Fibroblast of villous mesenchyme (primary cell): ENCODE results near the gene TTLL12. TPM values are rescaled to one million over a fixed set of nuclear protein-coding genes. Genes with fewer than 3 reads are reported as not detected.

Source experiments
- DNase-seq: peaks from one replicate; pipeline ENCODE4 v3.0.0-alpha.2; 2010; ENCODE audit warnings: low read depth
- H3K4me3 ChIP-seq: 2 replicates; pipeline ENCODE4 v1.5.1; 2011; ENCODE audit warnings: low read depth, mild to moderate bottlenecking, low read length
- total RNA-seq: library from RNA; depleted of rRNA; stranded (reverse); fragments of >200 nt; gene quantifications from 2 replicates; pipeline ENCODE4 v1.2.3, GENCODE V29; 2012
- TF ChIP-seq, protein P1 (sequence below): IDR thresholded peaks from 2 replicates; pipeline ENCODE4 v1.5.1; 2012; ENCODE audit warnings: low read depth, mild to moderate bottlenecking, low read length; ENCODE audit not compliant: insufficient read depth

Gene TTLL12
- total RNA-seq, 1 donor, result 22.9 TPM

- TF ChIP-seq, protein P1, sequence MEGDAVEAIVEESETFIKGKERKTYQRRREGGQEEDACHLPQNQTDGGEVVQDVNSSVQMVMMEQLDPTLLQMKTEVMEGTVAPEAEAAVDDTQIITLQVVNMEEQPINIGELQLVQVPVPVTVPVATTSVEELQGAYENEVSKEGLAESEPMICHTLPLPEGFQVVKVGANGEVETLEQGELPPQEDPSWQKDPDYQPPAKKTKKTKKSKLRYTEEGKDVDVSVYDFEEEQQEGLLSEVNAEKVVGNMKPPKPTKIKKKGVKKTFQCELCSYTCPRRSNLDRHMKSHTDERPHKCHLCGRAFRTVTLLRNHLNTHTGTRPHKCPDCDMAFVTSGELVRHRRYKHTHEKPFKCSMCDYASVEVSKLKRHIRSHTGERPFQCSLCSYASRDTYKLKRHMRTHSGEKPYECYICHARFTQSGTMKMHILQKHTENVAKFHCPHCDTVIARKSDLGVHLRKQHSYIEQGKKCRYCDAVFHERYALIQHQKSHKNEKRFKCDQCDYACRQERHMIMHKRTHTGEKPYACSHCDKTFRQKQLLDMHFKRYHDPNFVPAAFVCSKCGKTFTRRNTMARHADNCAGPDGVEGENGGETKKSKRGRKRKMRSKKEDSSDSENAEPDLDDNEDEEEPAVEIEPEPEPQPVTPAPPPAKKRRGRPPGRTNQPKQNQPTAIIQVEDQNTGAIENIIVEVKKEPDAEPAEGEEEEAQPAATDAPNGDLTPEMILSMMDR, result no peak
- DNase-seq, result no peak
- H3K4me3 ChIP-seq, result no peak overlapping the region
These were observed 5.4 kb downstream of the TTLL12 start for GRCh38 chr22:43181321-43182076.

DNA sequence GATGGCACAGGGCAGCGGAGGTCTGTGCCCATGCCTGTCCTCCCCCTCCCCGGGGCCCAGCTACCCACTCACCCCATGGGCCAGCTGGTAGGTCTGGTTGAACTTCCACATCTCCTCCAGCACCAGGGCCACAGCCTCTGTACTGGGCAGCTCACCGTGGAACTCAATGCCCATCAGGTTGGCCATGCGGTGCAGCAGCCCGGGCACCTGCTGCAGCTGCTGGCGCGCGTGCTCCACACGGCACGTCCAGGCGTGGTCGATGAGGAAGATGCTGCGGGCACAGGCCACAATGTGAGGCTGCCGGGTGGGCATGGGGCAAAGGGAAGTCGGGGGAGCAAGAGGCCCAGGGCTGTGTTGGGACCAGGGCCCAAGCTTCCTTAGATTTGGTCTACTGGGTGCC lies 6.3 kb downstream of the TTLL12 start:
- no peak overlapping the region for H3K4me3 ChIP-seq
- TF ChIP-seq, protein P1, result no peak
- DNase-seq, result no peak

- TF ChIP-seq, protein P1, result no peak
- no peak for DNase-seq
- no peak overlapping the region for H3K4me3 ChIP-seq
These were observed 7.1 kb downstream of the TTLL12 start for GRCh38 chr22:43179911-43180195.

- TF ChIP-seq, protein P1, result no peak
- DNase-seq, result no peak
- no peak overlapping the region for H3K4me3 ChIP-seq
These were observed 7.6 kb downstream of the TTLL12 start for GRCh38 chr22:43179146-43179910.

DNA sequence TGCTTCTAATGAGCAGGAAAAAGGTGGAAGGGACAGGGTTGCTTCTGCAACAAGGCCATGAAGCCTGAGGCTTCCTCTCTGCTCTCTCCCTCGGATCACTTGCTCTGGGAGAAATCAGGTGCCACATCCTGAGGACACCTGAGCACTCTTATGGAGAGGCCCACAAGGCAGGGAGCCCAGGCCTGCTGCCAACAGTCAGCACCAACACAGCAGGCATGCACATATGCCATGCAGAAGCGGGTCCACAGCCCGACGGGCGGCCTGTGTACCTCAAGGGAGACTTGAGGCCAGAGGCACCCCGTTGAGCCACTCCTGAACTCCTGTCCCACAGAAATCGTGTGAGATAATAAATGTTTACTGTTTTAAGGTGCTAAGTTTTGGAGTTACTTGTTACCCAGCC lies 9.5 kb downstream of the TTLL12 start:
- TF ChIP-seq, protein P1, result no peak
- DNase-seq, result no peak
- no peak overlapping the region for H3K4me3 ChIP-seq

GRCh38 chr22:43176090-43176489 lies 10.8 kb downstream of the TTLL12 start:
- DNase-seq, result no peak
- TF ChIP-seq, protein P1, result no peak
- H3K4me3 ChIP-seq, result no peak overlapping the region
